Naive thymus-derived CD4-positive, alpha-beta T cell (primary cell): Measurements from ENCODE around the gene INPP5F. TPM values are rescaled to one million over a fixed set of nuclear protein-coding genes. Genes with fewer than 3 reads are reported as not detected.

Source experiments
- ATAC-seq: fragments of 150-1000 bp; cut with Tn5 transposase; 2 replicates; pipeline ENCODE4 v1.10.0; 2021; ENCODE audit warnings: mild to moderate bottlenecking, moderate library complexity
- CTCF ChIA-PET: fragments of 350-600 bp; sonication (Branson Sonifier 250); formaldehyde crosslinking; loops from one replicate; lab custom pipeline; 2021; ENCODE audit warnings: antibody characterized with exemption; lab: Charles Lee
- POLR2A ChIA-PET: fragments of 350-600 bp; sonication (Branson Sonifier 250); formaldehyde crosslinking; loops from one replicate; lab custom pipeline; 2021; ENCODE audit warnings: antibody characterized with exemption, inconsistent platforms; lab: Charles Lee
- DNase-seq, 9 donors: peaks; one replicate each; pipeline versions ENCODE4 v3.0.0 to v3.0.0-alpha.2; 2020 to 2022; ENCODE audit warnings: mixed read lengths in 1 of 9
- H3K27ac ChIP-seq: one replicate; pipeline ENCODE4 v1.7.0; 2013; ENCODE audit warnings: mild to moderate bottlenecking, low read depth, low read length, moderate library complexity
- H3K27me3 ChIP-seq, 2 donors: one replicate each; pipeline ENCODE4 v1.7.0; 2013; ENCODE audit warnings: low read length in 2 of 2, mild to moderate bottlenecking in 2 of 2, moderate library complexity in 2 of 2; ENCODE audit not compliant: control insufficient read depth in 2 of 2, insufficient read depth in 2 of 2
- H3K36me3 ChIP-seq, 3 experiments: 1 replicate in 2 of 3; 2 replicates in 1 of 3; pipeline ENCODE4 v1.7.0; 2013; ENCODE audit warnings: low read length in 3 of 3, mild to moderate bottlenecking in 3 of 3, moderate library complexity in 1 of 3; ENCODE audit not compliant: insufficient read depth in 3 of 3, control insufficient read depth in 2 of 3
- H3K4me1 ChIP-seq, 2 donors: one replicate each; pipeline ENCODE4 v1.7.0; 2013; ENCODE audit warnings: low read length in 2 of 2, mild to moderate bottlenecking in 2 of 2, moderate library complexity in 1 of 2; ENCODE audit not compliant: control insufficient read depth in 2 of 2, insufficient read depth in 2 of 2
- H3K4me3 ChIP-seq: 2 replicates; pipeline ENCODE4 v1.7.0; 2013; ENCODE audit warnings: mild to moderate bottlenecking, low read length
- H3K9me3 ChIP-seq, 3 experiments: 1 replicate in 2 of 3; 2 replicates in 1 of 3; pipeline ENCODE4 v1.7.0; 2013; ENCODE audit warnings: low read length in 3 of 3; ENCODE audit not compliant: control insufficient read depth in 2 of 3
- H3K27ac Mint-ChIP-seq, 9 donors: one replicate each; pipeline ENCODE4 v1.8.0; 2020 to 2022; ENCODE audit warnings: mixed read lengths in 9 of 9, mild to moderate bottlenecking in 8 of 9, moderate library complexity in 5 of 9, inconsistent platforms in 2 of 9
- H3K27me3 Mint-ChIP-seq, 5 donors: one replicate each; pipeline ENCODE4 v1.8.0; 2021 to 2022; ENCODE audit warnings: mixed read lengths in 5 of 5, mild to moderate bottlenecking in 1 of 5
- H3K36me3 Mint-ChIP-seq, 5 donors: one replicate each; pipeline ENCODE4 v1.8.0; 2020 to 2022; ENCODE audit warnings: mixed read lengths in 5 of 5, mild to moderate bottlenecking in 3 of 5, inconsistent platforms in 1 of 5
- H3K4me1 Mint-ChIP-seq, 7 donors: one replicate each; pipeline ENCODE4 v1.8.0; 2020 to 2022; ENCODE audit warnings: mixed read lengths in 7 of 7, mild to moderate bottlenecking in 3 of 7, inconsistent platforms in 1 of 7
- H3K4me3 Mint-ChIP-seq, 10 donors: one replicate each; pipeline ENCODE4 v1.8.0; 2020 to 2022; ENCODE audit warnings: mild to moderate bottlenecking in 10 of 10, mixed read lengths in 10 of 10, moderate library complexity in 6 of 10, inconsistent platforms in 2 of 10
- H3K9me3 Mint-ChIP-seq, 11 donors: one replicate each; pipeline ENCODE4 v1.8.0; 2020 to 2022; ENCODE audit warnings: mixed read lengths in 11 of 11, mild to moderate bottlenecking in 4 of 11, inconsistent platforms in 1 of 11, moderate library complexity in 1 of 11
- intact Hi-C, 2 donors: fragments of 100-400 bp; cut with micrococcal nuclease; formaldehyde crosslinking; loops; one replicate each; pipeline ENCODE4 v1.15.1; 2023
- polyA plus RNA-seq, 2 donors: library from polyadenylated mRNA; unstranded; fragments of 300-500 nt; fragmentation: Illumina TruSeq; gene quantifications; one replicate each; pipeline ENCODE4 v1.2.3, GENCODE V29; 2021
- total RNA-seq, 6 experiments: library from RNA in 5 of 6; stranded (reverse) in 5 of 6; gene quantifications; 1 replicate in 5 of 6; 2 replicates in 1 of 6; pipeline ENCODE4 v1.2.3 and lab custom pipeline; 2021 to 2026

Gene INPP5F
- total and polyA plus RNA-seq, 7 experiments from 2014 or later: 3.4 to 12.1 (median 9.7) TPM

- intact Hi-C loops: no loop called here
- no peak overlapping the region for H3K4me3 Mint-ChIP-seq
- Histone ChIP-seq H3K4me1 (no peaks in the 10 kb centered on the region), H3K4me3 (no peak overlapping the region), H3K9me3 (no peaks in the 10 kb centered on the region), H3K27ac (no peak overlapping the region), H3K36me3 (no peaks in the 10 kb centered on the region), H3K27me3 (no peaks in the 10 kb centered on the region)
- POLR2A ChIA-PET: no interaction called here
- H3K27me3 Mint-ChIP-seq: no peaks in the 10 kb centered on the region
- peaks cover 1 to 12% (median 4%) of the 10 kb centered on the region in 7 donors for H3K4me1 Mint-ChIP-seq
- ATAC-seq: no peak
- H3K36me3 Mint-ChIP-seq: peaks cover 0 to 12% (median 0%) of the 10 kb centered on the region in 5 donors
- CTCF ChIA-PET: no interaction called here
- H3K9me3 Mint-ChIP-seq: no peaks in the 10 kb centered on the region
- no peak overlapping the region for H3K27ac Mint-ChIP-seq
- DNase-seq: no peak
Observed at GRCh38 chr10:119755446-119755845, 29.6 kb downstream of the INPP5F start.

GRCh38 chr10:119758448-119759195 is 32.8 kb downstream of the INPP5F start:
- H3K4me1 ChIP-seq: no peaks in the 10 kb centered on the region
- H3K36me3 ChIP-seq: no peaks in the 10 kb centered on the region
- Mint-ChIP-seq H3K27me3 (no peaks in the 10 kb centered on the region), H3K27ac (no peak overlapping the region), H3K4me1 (peaks cover 0 to 6% (median 0%) of the 10 kb centered on the region in 7 donors), H3K9me3 (no peaks in the 10 kb centered on the region), H3K4me3 (no peak overlapping the region), H3K36me3 (peaks cover 0 to 12% (median 0%) of the 10 kb centered on the region in 5 donors)
- H3K9me3 ChIP-seq: no peaks in the 10 kb centered on the region
- ChIA-PET POLR2A (interaction anchor here (0.6 kb wide), 1 partner anchor 78 kb away, joined by 5 read pairs; no protein-coding TSS in a partner anchor), CTCF (no interaction called here)
- ATAC-seq (no peak), DNase-seq (no peak)
- H3K27ac ChIP-seq: no peak overlapping the region
- intact Hi-C loops: no loop called here
- no peaks in the 10 kb centered on the region for H3K27me3 ChIP-seq
- no peak overlapping the region for H3K4me3 ChIP-seq

GRCh38 chr10:119759832-119760231 is 34.0 kb downstream of the INPP5F start:
- Mint-ChIP-seq H3K27me3 (no peaks in the 10 kb centered on the region), H3K36me3 (peaks cover 0 to 9% (median 0%) of the 10 kb centered on the region in 5 donors), H3K4me1 (peaks cover 0 to 5% (median 0%) of the 10 kb centered on the region in 7 donors), H3K4me3 (no peak overlapping the region), H3K27ac (no peak overlapping the region), H3K9me3 (no peaks in the 10 kb centered on the region)
- ChIA-PET CTCF (no interaction called here), POLR2A (no interaction called here)
- Histone ChIP-seq H3K27ac (no peak overlapping the region), H3K36me3 (no peaks in the 10 kb centered on the region), H3K27me3 (no peaks in the 10 kb centered on the region), H3K9me3 (no peaks in the 10 kb centered on the region), H3K4me1 (no peaks in the 10 kb centered on the region), H3K4me3 (no peak overlapping the region)
- intact Hi-C loops: no loop called here
- DNase-seq (no peak), ATAC-seq (no peak)

- ATAC-seq (no peak), DNase-seq (no peak)
- ChIA-PET POLR2A (no interaction called here), CTCF (interaction anchor here (0.6 kb wide), 1 partner anchor 10 kb away, joined by 3 read pairs; no protein-coding TSS in a partner anchor)
- Histone ChIP-seq H3K36me3 (no peaks in the 10 kb centered on the region), H3K27ac (no peak overlapping the region), H3K9me3 (no peaks in the 10 kb centered on the region), H3K27me3 (no peaks in the 10 kb centered on the region), H3K4me3 (no peak overlapping the region), H3K4me1 (no peaks in the 10 kb centered on the region)
- Mint-ChIP-seq H3K4me1 (peaks cover 0 to 5% (median 0%) of the 10 kb centered on the region in 7 donors), H3K27me3 (no peaks in the 10 kb centered on the region), H3K4me3 (no peak overlapping the region), H3K27ac (no peak overlapping the region), H3K36me3 (peaks cover 0 to 8% (median 0%) of the 10 kb centered on the region in 5 donors), H3K9me3 (no peaks in the 10 kb centered on the region)
- intact Hi-C loops: no loop called here
Observed at GRCh38 chr10:119761106-119761505, 35.3 kb downstream of the INPP5F start.

- ChIA-PET POLR2A (no interaction called here), CTCF (interaction anchor here (1.3 kb wide), 1 partner anchor 12 kb away, joined by 4 read pairs; no protein-coding TSS in a partner anchor)
- intact Hi-C loops: no loop called here
- Histone ChIP-seq H3K27ac (no peak overlapping the region), H3K4me1 (no peaks in the 10 kb centered on the region), H3K4me3 (no peak overlapping the region), H3K36me3 (no peaks in the 10 kb centered on the region), H3K27me3 (no peaks in the 10 kb centered on the region), H3K9me3 (no peaks in the 10 kb centered on the region)
- Mint-ChIP-seq H3K27ac (peak overlapping the region in 1 of 9 donors; percentile 17), H3K4me1 (peaks cover 0 to 7% (median 2%) of the 10 kb centered on the region in 7 donors), H3K9me3 (no peaks in the 10 kb centered on the region), H3K4me3 (no peak overlapping the region), H3K36me3 (peaks cover 0 to 8% (median 0%) of the 10 kb centered on the region in 5 donors), H3K27me3 (no peaks in the 10 kb centered on the region)
- DNase-seq: no peak
- no peak for ATAC-seq
Observed at GRCh38 chr10:119762035-119762434, 36.2 kb downstream of the INPP5F start.

- intact Hi-C loops: no loop called here
- no peaks in the 10 kb centered on the region for H3K9me3 Mint-ChIP-seq
- H3K27me3 Mint-ChIP-seq: no peaks in the 10 kb centered on the region
- no peak for ATAC-seq
- peaks cover 0 to 18% (median 5%) of the 10 kb centered on the region in 7 donors for H3K4me1 Mint-ChIP-seq
- Histone ChIP-seq H3K9me3 (no peaks in the 10 kb centered on the region), H3K4me1 (no peaks in the 10 kb centered on the region), H3K27ac (no peak overlapping the region), H3K27me3 (no peaks in the 10 kb centered on the region), H3K36me3 (no peaks in the 10 kb centered on the region), H3K4me3 (no peak overlapping the region)
- ChIA-PET POLR2A (no interaction called here), CTCF (interaction anchor here (1.3 kb wide), 1 partner anchor 13 kb away, joined by 4 read pairs; no protein-coding TSS in a partner anchor)
- no peak overlapping the region for H3K4me3 Mint-ChIP-seq
- H3K36me3 Mint-ChIP-seq: peaks cover 0 to 8% (median 0%) of the 10 kb centered on the region in 5 donors
- no peak for DNase-seq
- H3K27ac Mint-ChIP-seq: no peak overlapping the region
Observed at GRCh38 chr10:119762805-119763798, 37.3 kb downstream of the INPP5F start.
